Stimulated activated CD4-positive, alpha-beta T cell treated with anti-CD3 and anti-CD28 coated beads, TNF-alpha, amount 100 ng/mL, for 4 hours (primary cell): ENCODE measurements around the gene TBX6.
A peak's percentile ranks its signal among the peaks of the same experiment; 100 is the strongest.

Experiments used
- DNase-seq, 3 experiments: peaks; one replicate each; pipeline ENCODE4 v3.0.0-alpha.2; 2020; ENCODE audit warnings: low read depth in 3 of 3

The TBX6 gene

GRCh38 chr16:30113711-30114333 is 22.1 kb upstream of the TBX6 start:
- DNase-seq, result no peak

GRCh38 chr16:30113031-30113710 is 21.4 kb upstream of the TBX6 start, which contains the start of gene GDPD3:
GDPD3 (minus strand) TSS chr16:30113537; CDS start chr16:30113478, 59 bp downstream.
- DNase-seq, result no peak

GRCh38 chr16:30112197-30113030 is 20.7 kb upstream of the TBX6 start:
- DNase-seq, result peak in 1 of 3 experiments; percentile 40

- DNase-seq, result no peak
Observed at GRCh38 chr16:30110661-30111060, 18.9 kb upstream of the TBX6 start.

DNA sequence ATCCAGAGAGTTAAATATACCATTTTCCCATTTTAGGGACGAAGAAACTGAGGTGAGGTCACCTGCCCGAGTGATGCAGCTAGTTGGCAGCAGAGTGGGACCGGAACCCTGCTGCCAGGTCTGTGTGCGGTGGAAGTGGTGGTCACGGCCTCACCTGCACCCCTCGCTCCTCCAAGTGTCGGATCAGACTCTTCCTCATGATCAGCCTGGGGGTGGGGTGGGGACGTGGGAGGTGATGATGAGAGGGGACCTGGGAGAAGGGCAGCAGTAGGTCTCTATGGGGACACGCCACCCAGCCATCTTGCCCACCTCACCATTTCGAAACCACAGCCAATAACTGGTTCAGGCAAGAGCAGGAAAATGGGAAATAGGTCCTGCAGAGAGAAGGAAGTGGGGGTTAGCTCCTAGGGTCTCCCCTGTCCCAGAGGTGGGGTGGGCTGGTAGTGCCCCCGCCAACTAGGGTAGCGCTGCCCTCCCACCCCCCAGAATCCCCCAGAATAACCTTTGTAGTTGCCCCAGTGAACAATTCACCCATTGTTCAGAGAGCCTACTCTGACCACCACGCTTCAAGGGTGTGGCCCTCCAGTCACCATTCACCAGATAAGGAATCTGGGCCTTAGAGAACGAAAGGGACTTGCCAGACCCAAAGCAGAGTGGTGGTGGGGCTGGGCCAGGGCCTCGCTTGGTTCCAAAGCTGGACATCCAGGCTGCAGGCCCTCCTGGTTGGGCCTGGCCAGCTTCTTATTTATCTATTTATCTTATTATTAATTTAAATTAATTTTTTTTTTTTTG is 16.5 kb upstream of the TBX6 start:
- no peak for DNase-seq

- no peak for DNase-seq
Observed at GRCh38 chr16:30104492-30104891, 12.8 kb upstream of the TBX6 start.

DNA sequence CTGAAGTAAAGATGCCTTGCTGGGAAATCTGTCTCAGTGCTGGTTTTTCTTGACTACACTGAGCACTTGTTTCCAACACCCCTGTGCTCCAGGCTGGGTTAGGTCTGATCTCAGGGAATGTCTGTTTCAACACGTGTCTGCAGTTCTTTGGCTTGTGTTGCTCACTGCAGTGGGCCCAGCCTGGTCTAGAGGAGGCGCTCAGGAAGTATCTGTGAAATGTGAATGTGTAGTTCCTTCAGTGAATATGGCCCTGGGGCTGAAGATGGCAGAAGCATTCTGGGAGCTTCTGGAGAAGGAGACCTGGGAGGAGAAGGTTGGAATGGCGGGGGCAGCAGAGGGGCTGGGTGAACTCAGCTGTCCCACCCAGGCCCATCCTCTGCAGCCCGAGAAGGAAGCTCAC is 12.4 kb upstream of the TBX6 start:
- DNase-seq, result no peak

DNA sequence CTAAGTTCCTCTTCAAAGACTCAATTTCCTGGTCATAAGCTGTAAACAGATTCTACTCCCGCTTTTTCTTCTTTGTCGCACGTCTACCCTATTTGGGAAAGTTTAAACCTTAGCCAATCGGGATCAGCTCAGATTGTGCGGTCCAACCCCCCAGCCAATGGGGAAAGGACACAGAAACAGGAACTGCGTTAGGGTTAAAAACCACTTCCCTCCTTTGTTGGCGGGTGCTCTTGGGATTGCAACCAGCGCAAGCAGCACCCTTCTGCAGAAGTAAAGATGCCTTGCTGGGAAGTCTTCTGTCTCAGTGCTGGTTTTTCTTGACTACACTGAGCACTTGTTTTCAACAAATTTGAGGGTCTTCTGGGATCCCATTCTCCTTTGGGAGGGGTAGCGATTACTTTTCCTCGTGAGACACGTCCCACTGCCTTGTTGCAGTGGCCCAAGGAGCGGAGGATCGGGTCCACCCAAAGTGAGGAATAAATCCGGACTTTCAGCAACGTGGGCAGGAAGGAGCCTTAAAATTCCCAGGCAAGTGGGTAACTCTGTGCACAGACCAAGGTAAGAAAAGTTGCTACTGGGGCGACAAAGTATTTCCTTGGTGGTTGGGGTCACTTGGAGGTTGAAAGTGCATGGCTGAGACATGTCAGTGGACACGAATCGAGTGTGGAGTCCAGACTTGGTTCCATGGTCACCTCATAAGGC is 5.3 kb upstream of the TBX6 start:
- no peak for DNase-seq

GRCh38 chr16:30096105-30096861 is 4.6 kb upstream of the TBX6 start, which contains the start of gene YPEL3:
YPEL3 (minus strand) TSS chr16:30096213; CDS start chr16:30095482, 731 bp downstream.
- DNase-seq, result peak; percentile 75 to 79 (median 76)

- no peak for DNase-seq
Observed at GRCh38 chr16:30095166-30096078, 3.7 kb upstream of the TBX6 start.

GRCh38 chr16:30094541-30095165 is 2.9 kb upstream of the TBX6 start:
- DNase-seq, result no peak

DNA sequence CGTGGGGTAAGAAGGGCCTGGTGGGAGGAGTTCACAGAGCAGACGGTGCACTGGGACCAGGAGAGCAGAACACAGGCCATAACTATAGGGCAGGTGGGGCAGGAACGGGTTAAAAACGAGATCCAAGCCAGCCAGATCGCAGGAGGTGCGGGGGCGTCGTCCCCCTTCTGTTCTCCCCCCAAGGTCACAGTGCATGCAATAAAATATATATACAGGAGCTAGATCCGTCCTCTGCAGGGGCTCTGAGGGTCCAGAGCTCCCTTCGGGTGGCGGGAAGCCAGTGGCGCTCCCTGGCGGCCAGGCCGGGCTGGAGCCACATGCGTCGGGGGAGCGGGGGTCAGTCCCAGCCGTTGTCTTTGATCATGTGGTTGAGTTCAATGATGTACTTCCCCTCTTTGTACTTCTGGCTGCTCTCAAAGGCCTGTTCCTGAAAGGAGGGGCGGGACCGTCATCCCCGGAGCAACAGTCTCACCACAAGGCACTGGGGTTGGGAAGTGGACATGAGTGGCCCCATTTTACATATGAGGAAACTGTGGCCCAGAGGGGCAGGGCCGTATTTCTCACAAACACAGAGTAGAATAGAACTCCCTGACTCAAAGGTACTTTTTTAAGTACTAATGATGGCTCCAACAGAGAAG is 768 bp upstream of the TBX6 start:
- peak in 1 of 3 experiments; percentile 39 for DNase-seq

DNA sequence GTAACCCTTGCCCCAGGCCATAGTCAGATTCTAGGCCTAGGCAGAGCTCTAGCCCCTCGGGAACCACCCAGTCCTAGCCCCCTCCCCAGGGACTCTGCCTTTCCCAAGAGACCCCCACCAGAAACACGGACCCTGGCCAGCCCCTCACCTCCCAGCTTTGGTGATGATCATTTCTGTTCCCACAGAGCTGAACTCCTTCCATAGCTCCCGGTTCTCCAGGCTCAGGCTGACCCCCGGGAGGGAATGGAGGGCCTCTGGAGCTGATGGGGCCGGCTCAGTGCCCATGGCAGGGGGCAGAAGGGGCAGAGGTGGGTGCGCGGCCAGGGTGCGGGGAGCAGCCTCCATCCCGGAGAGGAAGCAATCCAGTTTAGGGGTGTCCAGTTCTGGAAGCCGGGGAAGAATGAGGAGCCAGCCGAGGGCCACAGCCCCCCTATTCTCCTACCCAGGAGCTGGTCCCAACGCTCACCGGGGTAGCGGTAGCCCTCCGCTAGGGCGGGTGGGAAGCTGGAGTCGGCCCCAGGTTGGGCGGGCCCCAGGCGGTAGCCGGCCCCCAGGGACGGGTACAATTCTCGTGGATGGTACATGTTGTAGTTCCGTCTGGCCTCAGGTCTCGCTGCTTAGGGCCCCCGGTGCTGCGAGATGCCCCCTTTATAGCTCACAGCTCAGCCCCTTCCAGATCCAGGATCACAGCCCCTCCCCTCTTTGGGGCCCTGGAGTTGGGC is 953 bp downstream of the TBX6 start:
- DNase-seq, result no peak

GRCh38 chr16:30088832-30089624 is 2.7 kb downstream of the TBX6 start:
- DNase-seq, result no peak

GRCh38 chr16:30088237-30088831 is 3.4 kb downstream of the TBX6 start:
- DNase-seq, result no peak

DNA sequence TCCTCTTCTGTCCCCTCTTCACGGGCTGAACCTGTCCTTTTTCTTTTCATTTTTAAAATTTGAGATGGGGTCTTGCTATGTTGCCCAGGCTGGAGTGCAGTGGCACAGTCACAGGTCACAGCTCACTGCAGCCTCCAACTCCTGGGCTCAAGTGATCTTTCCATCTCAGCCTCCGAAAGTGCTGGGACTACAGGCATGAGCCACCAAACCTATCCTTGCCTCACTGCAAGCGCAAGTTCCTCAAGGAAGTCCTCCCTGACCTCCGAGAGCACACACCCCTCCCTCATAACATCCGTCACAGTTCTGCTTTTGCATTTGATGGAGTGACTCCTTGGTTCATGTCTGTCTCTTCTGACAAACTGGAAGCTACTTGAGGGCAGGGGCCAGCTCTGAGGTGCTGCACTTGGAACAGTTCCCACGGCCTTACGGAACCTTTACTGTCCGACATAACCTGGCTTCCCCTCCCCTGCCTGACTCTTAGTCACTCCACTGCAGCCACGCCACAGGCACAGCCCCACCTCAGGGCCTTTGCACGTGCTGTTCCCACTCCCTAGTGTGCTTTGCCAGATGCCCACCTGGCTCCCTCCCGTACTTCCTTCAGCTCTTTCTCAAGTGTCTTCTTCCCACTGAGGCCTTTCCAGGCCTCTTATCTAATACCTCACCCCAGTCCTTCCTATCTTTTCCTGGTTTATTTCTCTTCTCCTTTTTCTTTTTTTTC is 4.4 kb downstream of the TBX6 start:
- no peak for DNase-seq
